DND-41 (cell line): ENCODE measurements around the gene MEF2D.

ENCODE experiments used
- EZH2 ChIP-seq: IDR thresholded peaks from 3 replicates; pipeline ENCODE4 v1.6.1; 2012; ENCODE audit warnings: borderline replicate concordance, low read depth, mild to moderate bottlenecking, moderate library complexity, low read length, inconsistent platforms; ENCODE audit not compliant: severe bottlenecking
- TF ChIP-seq, protein P1 (sequence below): IDR thresholded peaks from 2 replicates; pipeline ENCODE4 v1.5.1; 2012; ENCODE audit warnings: borderline replicate concordance, low read length, moderate library complexity, mild to moderate bottlenecking; ENCODE audit not compliant: poor library complexity, severe bottlenecking; ENCODE audit errors: extremely low read depth

DNA sequence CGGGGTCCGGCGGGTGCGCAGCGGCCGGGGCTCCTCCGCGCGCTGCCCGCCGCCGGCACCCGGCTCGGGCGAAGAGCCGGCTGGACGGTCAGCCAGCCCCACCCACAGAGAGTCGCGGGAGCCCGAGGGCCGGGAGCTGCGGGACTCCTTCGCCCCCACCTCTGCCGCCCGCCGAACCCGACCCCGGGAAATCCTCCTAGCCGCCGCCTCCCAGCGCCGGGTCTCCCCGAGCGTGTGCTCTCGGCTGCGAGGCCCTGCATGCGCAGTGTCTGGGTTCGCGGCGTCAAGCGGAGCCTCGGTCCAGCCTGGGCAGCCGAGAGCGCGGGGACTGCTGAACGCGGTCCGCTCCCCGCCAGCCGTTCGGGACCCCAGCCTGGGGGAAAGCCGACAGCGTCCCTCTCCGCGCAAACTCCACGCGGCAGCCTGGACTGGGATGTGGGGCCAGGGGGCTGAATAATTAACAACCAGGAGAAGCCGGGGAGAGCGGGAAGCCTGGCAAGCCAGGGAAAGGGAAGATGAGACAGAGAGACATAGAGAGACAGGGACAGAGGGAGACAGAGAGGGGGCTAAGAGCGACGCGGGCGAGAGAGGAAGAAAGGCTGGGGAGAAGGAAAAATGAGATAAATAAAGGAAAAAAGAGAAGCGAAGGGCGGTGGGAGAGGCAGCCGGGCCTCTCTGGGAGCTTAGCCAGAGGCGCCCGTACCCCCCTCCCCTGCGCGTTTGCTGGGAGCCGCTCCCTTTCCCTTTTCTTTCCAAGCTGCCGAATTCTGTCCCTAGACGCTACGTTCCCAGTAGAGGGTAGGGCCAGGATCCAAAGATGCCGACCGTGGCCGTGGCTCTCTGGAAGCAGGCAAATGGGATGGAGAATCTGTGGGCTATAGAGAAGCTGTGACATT lies 64.2 kb downstream of the MEF2D start:
- TF ChIP-seq, protein P1, sequence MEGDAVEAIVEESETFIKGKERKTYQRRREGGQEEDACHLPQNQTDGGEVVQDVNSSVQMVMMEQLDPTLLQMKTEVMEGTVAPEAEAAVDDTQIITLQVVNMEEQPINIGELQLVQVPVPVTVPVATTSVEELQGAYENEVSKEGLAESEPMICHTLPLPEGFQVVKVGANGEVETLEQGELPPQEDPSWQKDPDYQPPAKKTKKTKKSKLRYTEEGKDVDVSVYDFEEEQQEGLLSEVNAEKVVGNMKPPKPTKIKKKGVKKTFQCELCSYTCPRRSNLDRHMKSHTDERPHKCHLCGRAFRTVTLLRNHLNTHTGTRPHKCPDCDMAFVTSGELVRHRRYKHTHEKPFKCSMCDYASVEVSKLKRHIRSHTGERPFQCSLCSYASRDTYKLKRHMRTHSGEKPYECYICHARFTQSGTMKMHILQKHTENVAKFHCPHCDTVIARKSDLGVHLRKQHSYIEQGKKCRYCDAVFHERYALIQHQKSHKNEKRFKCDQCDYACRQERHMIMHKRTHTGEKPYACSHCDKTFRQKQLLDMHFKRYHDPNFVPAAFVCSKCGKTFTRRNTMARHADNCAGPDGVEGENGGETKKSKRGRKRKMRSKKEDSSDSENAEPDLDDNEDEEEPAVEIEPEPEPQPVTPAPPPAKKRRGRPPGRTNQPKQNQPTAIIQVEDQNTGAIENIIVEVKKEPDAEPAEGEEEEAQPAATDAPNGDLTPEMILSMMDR, result no peak
- no peak for TF ChIP-seq EZH2
